Liver (tissue), 9 donors: ENCODE measurements around the gene MORF4L1. TPM values are rescaled to one million over a fixed set of nuclear protein-coding genes. Genes with fewer than 3 reads are reported as not detected.
A peak's percentile ranks its signal among the peaks of the same experiment; 100 is the strongest.

Source experiments
- DNase-seq: peaks from one replicate; pipeline ENCODE4 v3.0.0-alpha.2; 2017; ENCODE audit warnings: low spot score
- H3K27ac ChIP-seq, 2 donors: one replicate each; pipeline ENCODE4 v1.7.0; 2013; ENCODE audit warnings: inconsistent platforms in 2 of 2, low read length in 2 of 2, control low read depth in 1 of 2, low read depth in 1 of 2, mild to moderate bottlenecking in 1 of 2
- H3K27me3 ChIP-seq, 4 donors: one replicate each; pipeline versions ENCODE4 v1.6.1 to v1.7.0; 2013; ENCODE audit warnings: low read length in 3 of 4, inconsistent platforms in 1 of 4, mild to moderate bottlenecking in 1 of 4, moderate library complexity in 1 of 4; ENCODE audit not compliant: control insufficient read depth in 4 of 4, insufficient read depth in 4 of 4
- H3K36me3 ChIP-seq, 4 donors: one replicate each; pipeline versions ENCODE4 v1.6.1 to v1.7.0; 2013; ENCODE audit warnings: low read length in 3 of 4, mild to moderate bottlenecking in 3 of 4, low read depth in 1 of 4, moderate library complexity in 1 of 4; ENCODE audit not compliant: control insufficient read depth in 4 of 4, insufficient read depth in 3 of 4
- H3K4me1 ChIP-seq, 4 donors: one replicate each; pipeline versions ENCODE4 v1.6.1 to v1.7.0; 2013; ENCODE audit warnings: low read length in 3 of 4, mild to moderate bottlenecking in 3 of 4, moderate library complexity in 1 of 4; ENCODE audit not compliant: control insufficient read depth in 4 of 4, insufficient read depth in 4 of 4
- H3K4me3 ChIP-seq, 3 donors: one replicate each; pipeline versions ENCODE4 v1.6.1 to v1.7.0; 2013; ENCODE audit warnings: low read length in 3 of 3, control low read depth in 1 of 3, low read depth in 1 of 3, mild to moderate bottlenecking in 1 of 3
- H3K9ac ChIP-seq, 2 donors: one replicate each; pipeline ENCODE4 v1.7.0; 2013; ENCODE audit warnings: low read length in 2 of 2, mild to moderate bottlenecking in 2 of 2, moderate library complexity in 2 of 2, control low read depth in 1 of 2, low read depth in 1 of 2
- H3K9me3 ChIP-seq, 4 donors: one replicate each; pipeline versions ENCODE4 v1.6.1 to v1.7.0; 2013; ENCODE audit warnings: low read length in 3 of 4; ENCODE audit not compliant: control insufficient read depth in 4 of 4
- ATF3 ChIP-seq: IDR thresholded peaks from 2 replicates; pipeline ENCODE4 v1.6.1; 2016; ENCODE audit warnings: antibody characterized with exemption
- EGR1 ChIP-seq, 2 donors: IDR thresholded peaks; 2 replicates each; pipeline ENCODE4 v1.6.1; 2016 to 2018; ENCODE audit warnings: antibody characterized with exemption in 2 of 2, low read depth in 2 of 2
- FOXA1 ChIP-seq: IDR thresholded peaks from 2 replicates; pipeline ENCODE4 v1.6.1; 2016; ENCODE audit warnings: antibody characterized with exemption
- FOXA2 ChIP-seq: IDR thresholded peaks from 2 replicates; pipeline ENCODE4 v1.6.1; 2016; ENCODE audit warnings: antibody characterized with exemption
- GABPA ChIP-seq, 2 donors: IDR thresholded peaks in 1 of 2; conservative IDR thresholded peaks in 1 of 2; 2 replicates each; pipeline ENCODE4 v1.6.1; 2016; ENCODE audit warnings: antibody characterized with exemption in 2 of 2, mild to moderate bottlenecking in 1 of 2, moderate library complexity in 1 of 2
- HNF4G ChIP-seq: IDR thresholded peaks from 2 replicates; pipeline ENCODE4 v1.6.1; 2016; ENCODE audit warnings: antibody characterized with exemption
- JUND ChIP-seq, 2 donors: IDR thresholded peaks; 2 replicates each; pipeline ENCODE4 v1.6.1; 2016; ENCODE audit warnings: antibody characterized with exemption in 2 of 2
- NR2F2 ChIP-seq: IDR thresholded peaks from 2 replicates; pipeline ENCODE4 v1.6.1; 2016; ENCODE audit warnings: antibody characterized with exemption
- RAD21 ChIP-seq, 2 donors: IDR thresholded peaks; 2 replicates each; pipeline ENCODE4 v1.6.1; 2016; ENCODE audit warnings: antibody characterized with exemption in 2 of 2, mild to moderate bottlenecking in 2 of 2
- RXRA ChIP-seq, 2 donors: IDR thresholded peaks; 2 replicates each; pipeline ENCODE4 v1.6.1; 2017 to 2018; ENCODE audit warnings: antibody characterized with exemption in 2 of 2, mild to moderate bottlenecking in 1 of 2
- TAF1 ChIP-seq: conservative IDR thresholded peaks from 2 replicates; pipeline ENCODE4 v1.6.1; 2016; ENCODE audit warnings: antibody characterized with exemption, mild to moderate bottlenecking
- YY1 ChIP-seq: IDR thresholded peaks from 2 replicates; pipeline ENCODE4 v1.6.1; 2016; ENCODE audit warnings: antibody characterized with exemption, mild to moderate bottlenecking
- WGBS: extraction: QIAGEN DNeasy Blood & Tissue Kit; methylation state at CpG from one replicate; pipeline ENCODE4 v1.1.7; 2013; 5-methylcytosine and 5-hydroxymethylcytosine counted together
- polyA plus RNA-seq, 2 donors: library from polyadenylated mRNA; stranded (reverse) in 1 of 2; unstranded in 1 of 2; fragments of 200-250 nt in 1 of 2; fragments of >200 nt in 1 of 2; fragmentation: Nextera tagmentation in 1 of 2; extraction: Ambion mirVana in 1 of 2; gene quantifications; one replicate each; pipeline versions ENCODE4 v1.2.1 to v1.2.3, GENCODE V29; 2013 to 2015
- total RNA-seq, 2 donors: library from RNA; depleted of rRNA; stranded (reverse); fragments of >200 nt; gene quantifications; one replicate each; pipeline ENCODE4 v1.2.3, GENCODE V29; 2014
- TF ChIP-seq, protein P1 (sequence below): fragments of 150-350 bp; IDR thresholded peaks from 2 replicates; pipeline ENCODE4 v1.5.1; 2017; ENCODE audit warnings: improper control_type of control experiment, low read depth, low read length; ENCODE audit not compliant: missing input control
- TF ChIP-seq, protein P2 (sequence below): IDR thresholded peaks from 2 replicates; pipeline ENCODE4 v1.6.1; 2016; ENCODE audit warnings: antibody characterized with exemption
- TF ChIP-seq, protein P3 (sequence below): IDR thresholded peaks from 2 replicates; pipeline ENCODE4 v1.6.1; 2016; ENCODE audit warnings: antibody characterized with exemption, mild to moderate bottlenecking
- donor health status: healthy.
- donor health status: healthy.
- donor health status: healthy.
- donor health status: healthy.
- donor health status: healthy.

The MORF4L1 gene
- total and polyA plus RNA-seq, 4 donors: 67.5 to 134 (median 123) TPM

DNA sequence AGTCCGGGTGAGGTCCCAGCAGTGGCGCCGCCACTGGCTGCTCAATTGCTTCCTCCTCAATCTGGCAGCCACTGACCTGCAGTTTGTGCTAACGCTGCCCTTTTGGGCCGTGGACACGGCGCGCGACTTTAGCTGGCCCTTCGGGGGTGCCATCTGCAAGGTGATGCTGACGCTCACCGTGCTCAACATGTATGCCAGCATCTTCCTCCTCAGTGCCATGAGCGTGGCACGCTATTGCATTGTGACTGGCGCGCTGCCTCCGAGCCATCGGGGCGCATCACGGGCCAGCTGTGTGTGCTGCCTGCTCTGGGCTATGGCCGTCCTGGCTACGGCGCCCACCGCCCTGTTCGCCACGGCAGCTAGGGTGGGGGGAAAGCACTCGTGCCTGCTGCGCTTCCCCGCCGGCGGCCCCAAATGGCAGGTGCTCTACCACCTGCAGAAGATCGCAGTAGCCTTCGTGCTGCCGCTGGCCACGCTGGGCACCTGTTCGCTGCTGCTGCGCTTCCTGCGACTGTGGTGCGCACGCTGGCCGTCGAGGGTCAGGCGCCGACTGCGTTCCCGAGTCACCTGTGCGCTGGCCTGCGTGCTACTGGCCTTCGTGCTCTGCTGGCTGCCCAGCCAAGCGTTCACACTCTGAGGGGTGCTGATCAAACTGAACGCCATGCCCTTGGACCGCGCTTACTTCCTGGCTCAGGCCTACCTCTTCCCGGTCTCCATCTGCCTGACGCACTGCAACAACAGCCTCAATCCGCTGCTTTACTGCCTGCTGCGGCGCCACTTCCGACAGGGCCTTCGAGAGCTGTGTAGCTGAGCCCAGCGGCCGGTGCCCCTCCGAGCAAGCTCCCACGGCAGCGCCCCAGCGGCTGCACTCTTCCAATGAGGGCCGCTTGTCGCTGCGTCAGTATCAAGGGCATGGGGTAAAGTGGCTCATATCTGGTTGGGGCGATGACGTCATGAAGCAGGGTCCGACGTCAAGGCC, 41.2 kb upstream of the MORF4L1 start:
- Histone ChIP-seq H3K27me3 (no peaks in the 10 kb centered on the region), H3K4me3 (peak overlapping the region in 1 of 3 donors; percentile 22), H3K9me3 (no peaks in the 10 kb centered on the region), H3K36me3 (no peaks in the 10 kb centered on the region), H3K9ac (no peak overlapping the region), H3K27ac (no peak overlapping the region), H3K4me1 (peaks cover 0 to 2% (median 0%) of the 10 kb centered on the region in 4 donors)
- DNase-seq: no peak
- 68% methylated on average over 73 of the region's 73 CpGs for WGBS
- TF ChIP-seq JUND (IDR thresholded peaks at IDR 0.05): no peak
- no peak for TF ChIP-seq RXRA (IDR thresholded peaks at IDR 0.05)
- TF ChIP-seq, protein P1, sequence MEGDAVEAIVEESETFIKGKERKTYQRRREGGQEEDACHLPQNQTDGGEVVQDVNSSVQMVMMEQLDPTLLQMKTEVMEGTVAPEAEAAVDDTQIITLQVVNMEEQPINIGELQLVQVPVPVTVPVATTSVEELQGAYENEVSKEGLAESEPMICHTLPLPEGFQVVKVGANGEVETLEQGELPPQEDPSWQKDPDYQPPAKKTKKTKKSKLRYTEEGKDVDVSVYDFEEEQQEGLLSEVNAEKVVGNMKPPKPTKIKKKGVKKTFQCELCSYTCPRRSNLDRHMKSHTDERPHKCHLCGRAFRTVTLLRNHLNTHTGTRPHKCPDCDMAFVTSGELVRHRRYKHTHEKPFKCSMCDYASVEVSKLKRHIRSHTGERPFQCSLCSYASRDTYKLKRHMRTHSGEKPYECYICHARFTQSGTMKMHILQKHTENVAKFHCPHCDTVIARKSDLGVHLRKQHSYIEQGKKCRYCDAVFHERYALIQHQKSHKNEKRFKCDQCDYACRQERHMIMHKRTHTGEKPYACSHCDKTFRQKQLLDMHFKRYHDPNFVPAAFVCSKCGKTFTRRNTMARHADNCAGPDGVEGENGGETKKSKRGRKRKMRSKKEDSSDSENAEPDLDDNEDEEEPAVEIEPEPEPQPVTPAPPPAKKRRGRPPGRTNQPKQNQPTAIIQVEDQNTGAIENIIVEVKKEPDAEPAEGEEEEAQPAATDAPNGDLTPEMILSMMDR: no peak
- TF ChIP-seq HNF4G: no peak
- TF ChIP-seq GABPA (IDR thresholded peaks at IDR 0.05 in 1 of 2, conservative IDR thresholded peaks at IDR 0.05 in 1 of 2): no peak
- TF ChIP-seq, protein P2, sequence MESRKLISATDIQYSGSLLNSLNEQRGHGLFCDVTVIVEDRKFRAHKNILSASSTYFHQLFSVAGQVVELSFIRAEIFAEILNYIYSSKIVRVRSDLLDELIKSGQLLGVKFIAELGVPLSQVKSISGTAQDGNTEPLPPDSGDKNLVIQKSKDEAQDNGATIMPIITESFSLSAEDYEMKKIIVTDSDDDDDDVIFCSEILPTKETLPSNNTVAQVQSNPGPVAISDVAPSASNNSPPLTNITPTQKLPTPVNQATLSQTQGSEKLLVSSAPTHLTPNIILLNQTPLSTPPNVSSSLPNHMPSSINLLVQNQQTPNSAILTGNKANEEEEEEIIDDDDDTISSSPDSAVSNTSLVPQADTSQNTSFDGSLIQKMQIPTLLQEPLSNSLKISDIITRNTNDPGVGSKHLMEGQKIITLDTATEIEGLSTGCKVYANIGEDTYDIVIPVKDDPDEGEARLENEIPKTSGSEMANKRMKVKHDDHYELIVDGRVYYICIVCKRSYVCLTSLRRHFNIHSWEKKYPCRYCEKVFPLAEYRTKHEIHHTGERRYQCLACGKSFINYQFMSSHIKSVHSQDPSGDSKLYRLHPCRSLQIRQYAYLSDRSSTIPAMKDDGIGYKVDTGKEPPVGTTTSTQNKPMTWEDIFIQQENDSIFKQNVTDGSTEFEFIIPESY: no peak
- no peak for TF ChIP-seq NR2F2
- TF ChIP-seq FOXA1: no peak
- no peak for TF ChIP-seq FOXA2
- no peak for TF ChIP-seq EGR1 (IDR thresholded peaks at IDR 0.05; ENCODE audit: low read depth in 2 of 2)
- no peak for TF ChIP-seq TAF1
- no peak for TF ChIP-seq YY1

- no peak for DNase-seq
- Histone ChIP-seq H3K27me3 (no peaks in the 10 kb centered on the region), H3K9ac (no peak overlapping the region), H3K4me1 (no peaks in the 10 kb centered on the region), H3K4me3 (no peak overlapping the region), H3K36me3 (no peaks in the 10 kb centered on the region), H3K9me3 (no peaks in the 10 kb centered on the region), H3K27ac (no peak overlapping the region)
- no peak for TF ChIP-seq NR2F2
- no peak for TF ChIP-seq ATF3
- TF ChIP-seq RAD21 (IDR thresholded peaks at IDR 0.05): no peak
- no peak for TF ChIP-seq TAF1
- WGBS: 93% methylated on average over 1 of the region's 1 CpG
Observed at GRCh38 chr15:78836333-78836732, 36.4 kb upstream of the MORF4L1 start.

- H3K36me3 ChIP-seq: no peaks in the 10 kb centered on the region
- DNase-seq: no peak
- H3K9me3 ChIP-seq: no peaks in the 10 kb centered on the region
- no peaks in the 10 kb centered on the region for H3K4me1 ChIP-seq
- H3K27me3 ChIP-seq: no peaks in the 10 kb centered on the region
- H3K9ac ChIP-seq: no peak overlapping the region
- H3K27ac ChIP-seq: no peak overlapping the region
- 89% methylated on average over 2 of the region's 2 CpGs for WGBS
- no peak overlapping the region for H3K4me3 ChIP-seq
- TF ChIP-seq, protein P3, sequence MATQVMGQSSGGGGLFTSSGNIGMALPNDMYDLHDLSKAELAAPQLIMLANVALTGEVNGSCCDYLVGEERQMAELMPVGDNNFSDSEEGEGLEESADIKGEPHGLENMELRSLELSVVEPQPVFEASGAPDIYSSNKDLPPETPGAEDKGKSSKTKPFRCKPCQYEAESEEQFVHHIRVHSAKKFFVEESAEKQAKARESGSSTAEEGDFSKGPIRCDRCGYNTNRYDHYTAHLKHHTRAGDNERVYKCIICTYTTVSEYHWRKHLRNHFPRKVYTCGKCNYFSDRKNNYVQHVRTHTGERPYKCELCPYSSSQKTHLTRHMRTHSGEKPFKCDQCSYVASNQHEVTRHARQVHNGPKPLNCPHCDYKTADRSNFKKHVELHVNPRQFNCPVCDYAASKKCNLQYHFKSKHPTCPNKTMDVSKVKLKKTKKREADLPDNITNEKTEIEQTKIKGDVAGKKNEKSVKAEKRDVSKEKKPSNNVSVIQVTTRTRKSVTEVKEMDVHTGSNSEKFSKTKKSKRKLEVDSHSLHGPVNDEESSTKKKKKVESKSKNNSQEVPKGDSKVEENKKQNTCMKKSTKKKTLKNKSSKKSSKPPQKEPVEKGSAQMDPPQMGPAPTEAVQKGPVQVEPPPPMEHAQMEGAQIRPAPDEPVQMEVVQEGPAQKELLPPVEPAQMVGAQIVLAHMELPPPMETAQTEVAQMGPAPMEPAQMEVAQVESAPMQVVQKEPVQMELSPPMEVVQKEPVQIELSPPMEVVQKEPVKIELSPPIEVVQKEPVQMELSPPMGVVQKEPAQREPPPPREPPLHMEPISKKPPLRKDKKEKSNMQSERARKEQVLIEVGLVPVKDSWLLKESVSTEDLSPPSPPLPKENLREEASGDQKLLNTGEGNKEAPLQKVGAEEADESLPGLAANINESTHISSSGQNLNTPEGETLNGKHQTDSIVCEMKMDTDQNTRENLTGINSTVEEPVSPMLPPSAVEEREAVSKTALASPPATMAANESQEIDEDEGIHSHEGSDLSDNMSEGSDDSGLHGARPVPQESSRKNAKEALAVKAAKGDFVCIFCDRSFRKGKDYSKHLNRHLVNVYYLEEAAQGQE: no peak
- no peak for TF ChIP-seq FOXA2
- no peak for TF ChIP-seq JUND (IDR thresholded peaks at IDR 0.05)
- TF ChIP-seq TAF1: no peak
- TF ChIP-seq, protein P1: no peak
- no peak for TF ChIP-seq ATF3
- TF ChIP-seq NR2F2: no peak
- no peak for TF ChIP-seq HNF4G
- no peak for TF ChIP-seq YY1
Observed at GRCh38 chr15:78837131-78837530, 35.6 kb upstream of the MORF4L1 start.
